ENCODE results near the gene XPNPEP3. TPM values are rescaled to one million over a fixed set of nuclear protein-coding genes. Genes with fewer than 3 reads are reported as not detected.

Gene XPNPEP3
- total RNA-seq, 1 donor from 2014 or later, result 22.5 TPM

DNA sequence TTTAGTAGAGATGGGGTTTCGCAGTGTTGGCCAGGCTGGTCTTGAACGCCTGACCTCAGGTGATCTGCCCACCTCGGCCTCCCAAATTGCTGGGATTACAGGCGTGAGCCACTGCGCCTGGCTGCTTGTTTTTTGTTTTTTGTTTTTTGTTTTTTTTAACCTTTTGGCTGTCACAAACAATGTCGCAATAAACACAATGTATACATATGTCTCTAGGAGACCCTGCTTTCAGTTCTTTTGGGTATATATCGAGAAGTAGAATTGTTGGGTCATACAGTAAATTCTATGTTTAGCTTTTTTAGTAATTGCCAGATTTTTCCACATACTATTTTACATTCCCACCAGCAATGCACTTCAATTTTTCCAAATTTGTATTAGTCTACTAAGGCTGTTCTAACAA is 122.2 kb downstream of the XPNPEP3 start:
- no peak overlapping the region for H3K4me3 Mint-ChIP-seq (ENCODE audit: unreplicated experiment)
- peaks cover 3% of the 10 kb centered on the region for H3K4me1 Mint-ChIP-seq (ENCODE audit: unreplicated experiment)
- no peaks in the 10 kb centered on the region for H3K27me3 Mint-ChIP-seq (ENCODE audit: unreplicated experiment)
- H3K27ac Mint-ChIP-seq (ENCODE audit: unreplicated experiment), result no peak overlapping the region
- TF ChIP-seq, protein P1, sequence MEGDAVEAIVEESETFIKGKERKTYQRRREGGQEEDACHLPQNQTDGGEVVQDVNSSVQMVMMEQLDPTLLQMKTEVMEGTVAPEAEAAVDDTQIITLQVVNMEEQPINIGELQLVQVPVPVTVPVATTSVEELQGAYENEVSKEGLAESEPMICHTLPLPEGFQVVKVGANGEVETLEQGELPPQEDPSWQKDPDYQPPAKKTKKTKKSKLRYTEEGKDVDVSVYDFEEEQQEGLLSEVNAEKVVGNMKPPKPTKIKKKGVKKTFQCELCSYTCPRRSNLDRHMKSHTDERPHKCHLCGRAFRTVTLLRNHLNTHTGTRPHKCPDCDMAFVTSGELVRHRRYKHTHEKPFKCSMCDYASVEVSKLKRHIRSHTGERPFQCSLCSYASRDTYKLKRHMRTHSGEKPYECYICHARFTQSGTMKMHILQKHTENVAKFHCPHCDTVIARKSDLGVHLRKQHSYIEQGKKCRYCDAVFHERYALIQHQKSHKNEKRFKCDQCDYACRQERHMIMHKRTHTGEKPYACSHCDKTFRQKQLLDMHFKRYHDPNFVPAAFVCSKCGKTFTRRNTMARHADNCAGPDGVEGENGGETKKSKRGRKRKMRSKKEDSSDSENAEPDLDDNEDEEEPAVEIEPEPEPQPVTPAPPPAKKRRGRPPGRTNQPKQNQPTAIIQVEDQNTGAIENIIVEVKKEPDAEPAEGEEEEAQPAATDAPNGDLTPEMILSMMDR (IDR thresholded peaks at IDR 0.05), result no peak
- H3K36me3 Mint-ChIP-seq (ENCODE audit: unreplicated experiment), result no peaks in the 10 kb centered on the region
- DNase-seq (ENCODE audit: extremely low spot score, unreplicated experiment), result no peak
- H3K9me3 Mint-ChIP-seq (ENCODE audit: unreplicated experiment), result no peaks in the 10 kb centered on the region

DNA sequence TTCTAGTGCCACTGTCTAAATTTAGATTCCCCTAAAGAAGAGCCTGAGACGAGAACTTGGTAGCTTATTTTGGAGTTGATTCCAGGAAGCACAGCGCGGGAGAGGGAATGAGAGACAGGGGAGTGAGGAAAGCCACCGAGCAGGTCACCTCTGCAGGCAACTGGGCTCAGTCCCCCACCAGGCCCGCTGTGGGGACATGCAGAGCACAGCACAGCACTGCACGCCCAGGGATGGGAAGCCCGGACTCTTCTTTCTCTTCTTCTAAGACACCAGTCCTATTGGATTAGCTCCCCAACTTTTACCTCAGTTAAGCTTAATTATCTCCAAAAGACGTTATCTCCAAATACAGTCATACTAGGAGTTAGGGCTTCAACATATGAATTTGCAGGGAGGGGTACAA is 122.9 kb downstream of the XPNPEP3 start:
- Mint-ChIP-seq H3K36me3 (ENCODE audit: unreplicated experiment) (no peaks in the 10 kb centered on the region), H3K4me1 (ENCODE audit: unreplicated experiment) (peaks cover 3% of the 10 kb centered on the region), H3K9me3 (ENCODE audit: unreplicated experiment) (no peaks in the 10 kb centered on the region), H3K27me3 (ENCODE audit: unreplicated experiment) (no peaks in the 10 kb centered on the region), H3K27ac (ENCODE audit: unreplicated experiment) (no peak overlapping the region), H3K4me3 (ENCODE audit: unreplicated experiment) (no peak overlapping the region)
- TF ChIP-seq, protein P1 (IDR thresholded peaks at IDR 0.05), result no peak
- DNase-seq (ENCODE audit: extremely low spot score, unreplicated experiment), result no peak

Small RNA genes lying within 50 kb of the gene (microRNA-seq; reads per million reads assigned to microRNA genes)
- not detected for gene MIR4766 (ENCODE audit: unreplicated experiment)

Other genes with a start within 250 kb of the XPNPEP3 start
- gene MRTFA, start 220.4 kb upstream of the XPNPEP3 start, total RNA-seq, result 59.0 and 71.9 TPM in 2 replicates
- gene MCHR1, start 177.7 kb upstream of the XPNPEP3 start, total RNA-seq, result not detected in 2 replicates
- 15.8 and 17.1 TPM in 2 replicates for gene SLC25A17, start 37.8 kb upstream of the XPNPEP3 start, total RNA-seq
- 289 and 309 TPM in 2 replicates for gene ST13, start 509 bp upstream of the XPNPEP3 start, total RNA-seq
- not detected in 2 replicates for gene DNAJB7, start 5.0 kb downstream of the XPNPEP3 start, total RNA-seq
- gene RBX1, start 94.2 kb downstream of the XPNPEP3 start, total RNA-seq, result 54.1 and 58.5 TPM in 2 replicates
- gene EP300, start 235.4 kb downstream of the XPNPEP3 start, total RNA-seq, result 74.8 and 83.4 TPM in 2 replicates